ENCODE data around the gene CAMKV.

DNA sequence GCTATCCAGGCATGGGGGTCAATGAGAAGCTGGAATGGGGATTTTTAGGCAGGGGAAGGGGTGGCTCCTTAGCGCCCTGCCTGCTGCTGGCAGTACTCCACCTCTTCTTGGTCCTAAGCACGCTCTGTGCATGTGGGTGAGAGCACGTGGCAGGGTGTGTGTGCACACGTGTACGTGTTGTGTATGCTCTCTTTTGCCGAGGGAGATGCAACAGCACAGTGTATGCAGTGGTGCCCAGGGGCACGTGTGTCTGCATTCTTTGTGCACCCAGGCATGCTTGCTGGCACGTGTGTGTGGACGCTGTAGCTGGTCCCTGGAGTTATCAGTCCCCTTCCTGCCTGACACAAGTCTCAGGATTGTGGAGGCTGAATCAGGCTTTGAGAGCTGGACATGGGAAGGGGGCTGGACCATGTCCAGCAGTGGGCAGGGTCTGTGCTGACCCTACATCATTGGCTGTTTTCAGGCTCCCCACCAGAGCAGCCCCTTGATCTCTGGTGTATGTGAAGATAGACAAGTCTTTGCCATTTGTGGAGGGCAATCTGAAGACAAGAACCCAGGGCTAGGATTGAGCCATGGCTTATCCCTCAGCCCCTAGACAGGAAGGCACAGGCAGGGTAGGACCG is 1.9 kb upstream of the CAMKV start:
- TF ChIP-seq, protein P1, sequence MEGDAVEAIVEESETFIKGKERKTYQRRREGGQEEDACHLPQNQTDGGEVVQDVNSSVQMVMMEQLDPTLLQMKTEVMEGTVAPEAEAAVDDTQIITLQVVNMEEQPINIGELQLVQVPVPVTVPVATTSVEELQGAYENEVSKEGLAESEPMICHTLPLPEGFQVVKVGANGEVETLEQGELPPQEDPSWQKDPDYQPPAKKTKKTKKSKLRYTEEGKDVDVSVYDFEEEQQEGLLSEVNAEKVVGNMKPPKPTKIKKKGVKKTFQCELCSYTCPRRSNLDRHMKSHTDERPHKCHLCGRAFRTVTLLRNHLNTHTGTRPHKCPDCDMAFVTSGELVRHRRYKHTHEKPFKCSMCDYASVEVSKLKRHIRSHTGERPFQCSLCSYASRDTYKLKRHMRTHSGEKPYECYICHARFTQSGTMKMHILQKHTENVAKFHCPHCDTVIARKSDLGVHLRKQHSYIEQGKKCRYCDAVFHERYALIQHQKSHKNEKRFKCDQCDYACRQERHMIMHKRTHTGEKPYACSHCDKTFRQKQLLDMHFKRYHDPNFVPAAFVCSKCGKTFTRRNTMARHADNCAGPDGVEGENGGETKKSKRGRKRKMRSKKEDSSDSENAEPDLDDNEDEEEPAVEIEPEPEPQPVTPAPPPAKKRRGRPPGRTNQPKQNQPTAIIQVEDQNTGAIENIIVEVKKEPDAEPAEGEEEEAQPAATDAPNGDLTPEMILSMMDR (IDR thresholded peaks at IDR 0.05): no peak
- TF ChIP-seq POLR2A (IDR thresholded peaks at IDR 0.05): no peak

Measured in body of pancreas (tissue), 4 donors.